Esophagus (tissue), 2 donors: Measurements from ENCODE around the gene C10orf67. TPM values are rescaled to one million over a fixed set of nuclear protein-coding genes. Genes with fewer than 3 reads are reported as not detected.
"Not testable (repeated sequence)": the region's sequence is repeated elsewhere in the genome, so short reads cannot be mapped to it uniquely, and the experiment has no call there.

Source experiments
- H3K27ac ChIP-seq, 2 donors: one replicate each; pipeline ENCODE4 v1.5.1; 2013; ENCODE audit warnings: low read depth in 2 of 2, mild to moderate bottlenecking in 2 of 2, inconsistent platforms in 1 of 2, low read length in 1 of 2, moderate library complexity in 1 of 2
- H3K27me3 ChIP-seq, 2 donors: one replicate each; pipeline ENCODE4 v1.6.1; 2013; ENCODE audit warnings: low read length in 2 of 2, control low read depth in 1 of 2, mild to moderate bottlenecking in 1 of 2; ENCODE audit not compliant: insufficient read depth in 2 of 2, control insufficient read depth in 1 of 2
- H3K36me3 ChIP-seq, 2 donors: one replicate each; pipeline ENCODE4 v1.6.1; 2013; ENCODE audit warnings: low read length in 1 of 2; ENCODE audit not compliant: control insufficient read depth in 2 of 2, insufficient read depth in 2 of 2
- H3K4me1 ChIP-seq, 2 donors: one replicate each; pipeline ENCODE4 v1.6.1; 2013; ENCODE audit warnings: low read length in 1 of 2; ENCODE audit not compliant: control insufficient read depth in 2 of 2, insufficient read depth in 2 of 2
- H3K4me3 ChIP-seq, 2 donors: one replicate each; pipeline ENCODE4 v1.5.1; 2013; ENCODE audit warnings: low read length in 2 of 2, mild to moderate bottlenecking in 2 of 2, low read depth in 1 of 2, moderate library complexity in 1 of 2
- H3K9me3 ChIP-seq, 2 donors: one replicate each; pipeline ENCODE4 v1.6.1; 2013; ENCODE audit warnings: mild to moderate bottlenecking in 2 of 2, low read depth in 1 of 2, low read length in 1 of 2, moderate library complexity in 1 of 2; ENCODE audit not compliant: control insufficient read depth in 2 of 2, insufficient read depth in 1 of 2
- WGBS, 2 donors: extraction: QIAGEN DNeasy Blood & Tissue Kit; methylation state at CpG; one replicate each; pipeline ENCODE4 v1.1.7; 2013; 5-methylcytosine and 5-hydroxymethylcytosine counted together
- polyA plus RNA-seq, 2 donors: library from polyadenylated mRNA; stranded (reverse); fragments of 200-250 nt; gene quantifications; one replicate each; pipeline ENCODE4 v1.2.3, GENCODE V29; 2013
- donor health status: healthy with polysubstance abuse.
- donor health status: Bipolar disorder and iron deficiency.

The C10orf67 gene
- polyA plus RNA-seq, 2 donors = 0.04 to 0.08 TPM

DNA sequence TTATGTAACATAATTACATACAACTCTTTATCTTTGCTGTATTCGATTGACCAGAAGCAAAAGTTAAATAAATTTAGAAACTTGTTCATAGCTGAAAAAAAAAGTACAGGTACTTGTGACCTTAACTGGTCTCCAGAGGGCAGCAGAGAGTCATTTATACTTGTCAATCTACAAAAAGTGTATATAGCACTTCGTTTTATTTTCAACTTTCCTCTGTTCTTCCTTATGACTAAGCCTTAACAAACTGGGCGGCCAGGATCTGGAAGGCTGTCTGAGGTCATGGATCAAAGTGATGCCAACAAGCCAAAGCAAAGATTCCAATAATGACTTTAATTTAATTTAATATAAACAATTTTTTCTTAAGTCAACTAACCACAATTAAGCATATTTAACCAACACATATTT, 29.8 kb downstream of the C10orf67 start:
- WGBS, 2 donors = 2 to 4% methylated on average over 3 of the region's 3 CpGs
- H3K36me3 ChIP-seq = no peaks in the 10 kb centered on the region
- no peaks in the 10 kb centered on the region for H3K27me3 ChIP-seq
- no peak overlapping the region for H3K4me3 ChIP-seq
- H3K27ac ChIP-seq = no peak overlapping the region
- H3K9me3 ChIP-seq = peaks cover 0 to 9% of the 10 kb centered on the region in 2 donors
- no peaks in the 10 kb centered on the region for H3K4me1 ChIP-seq

DNA sequence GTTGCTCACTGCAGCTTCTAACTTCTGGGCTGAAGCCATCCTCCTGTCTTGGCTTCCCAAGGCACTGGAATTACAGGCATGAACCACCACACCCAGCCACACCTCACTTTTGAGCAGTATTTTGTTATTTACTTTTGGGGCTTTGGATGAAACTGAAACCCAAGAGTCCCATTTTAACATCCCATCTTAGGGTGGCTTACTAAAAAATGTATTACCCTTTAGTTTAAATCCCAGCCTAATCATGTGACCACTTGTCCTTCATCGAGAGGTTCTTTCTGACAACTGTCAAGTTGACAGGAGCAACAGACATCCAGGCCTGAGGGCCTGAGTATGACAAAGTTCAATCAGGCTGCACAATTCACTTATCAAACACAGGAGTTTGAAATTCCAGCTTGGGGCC, 33.6 kb downstream of the C10orf67 start:
- H3K27me3 ChIP-seq = no peaks in the 10 kb centered on the region
- no peaks in the 10 kb centered on the region for H3K4me1 ChIP-seq
- H3K9me3 ChIP-seq = no peaks in the 10 kb centered on the region
- no peak overlapping the region for H3K4me3 ChIP-seq
- H3K27ac ChIP-seq = no peak overlapping the region
- no peaks in the 10 kb centered on the region for H3K36me3 ChIP-seq
- WGBS, 2 donors = 78 to 82% methylated on average over 1 of the region's 1 CpG

DNA sequence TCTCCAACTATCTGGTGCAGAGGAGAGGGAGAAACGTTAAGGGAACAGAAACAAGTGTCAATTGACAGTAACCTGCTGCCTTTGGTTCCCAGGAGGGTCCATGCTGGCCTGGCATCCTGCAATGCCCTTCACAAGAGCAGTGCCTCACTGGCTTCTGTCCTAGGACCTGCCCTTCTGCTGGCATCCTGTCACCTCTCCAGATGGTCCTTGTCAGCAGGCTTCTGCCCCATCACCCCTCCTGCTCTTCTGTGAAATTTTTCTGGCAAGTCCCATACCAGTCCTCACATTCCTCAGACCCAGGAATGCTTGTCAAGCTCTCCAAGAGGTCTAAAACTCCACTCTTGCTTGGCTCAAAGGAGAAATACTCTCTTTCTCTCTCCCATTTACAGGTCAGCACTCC, 34.2 kb downstream of the C10orf67 start:
- Histone ChIP-seq H3K27ac (no peak overlapping the region), H3K9me3 (no peaks in the 10 kb centered on the region), H3K4me3 (no peak overlapping the region), H3K36me3 (no peaks in the 10 kb centered on the region), H3K4me1 (no peaks in the 10 kb centered on the region), H3K27me3 (no peaks in the 10 kb centered on the region)
- WGBS, 2 donors = 18 to 21% methylated on average over 1 of the region's 1 CpG

DNA sequence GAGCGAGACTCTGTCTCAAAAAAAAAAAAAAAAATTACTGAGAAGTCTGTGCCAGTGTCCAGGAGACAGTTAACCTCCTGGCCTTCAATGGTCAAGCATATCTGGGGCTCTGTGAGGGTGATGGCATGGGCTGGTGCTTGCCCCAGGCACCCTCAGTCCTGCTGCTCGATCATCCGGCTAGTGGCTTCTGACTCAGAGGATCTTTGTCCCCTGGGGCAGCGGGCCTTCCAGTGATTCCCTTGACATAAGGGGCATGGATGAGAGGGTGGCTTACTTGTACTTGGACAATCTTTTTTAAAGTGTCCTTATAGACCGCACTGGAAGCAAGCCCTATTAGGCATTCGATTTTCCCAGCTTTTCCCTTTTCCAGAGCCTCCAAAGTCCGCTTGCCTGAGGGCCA, 44.6 kb downstream of the C10orf67 start:
- H3K36me3 ChIP-seq, H3K27me3 ChIP-seq, H3K4me3 ChIP-seq, H3K4me1 ChIP-seq, H3K9me3 ChIP-seq, H3K27ac ChIP-seq: not testable (repeated sequence)
- 83 to 90% methylated on average over 7 of the region's 7 CpGs for WGBS, 2 donors

DNA sequence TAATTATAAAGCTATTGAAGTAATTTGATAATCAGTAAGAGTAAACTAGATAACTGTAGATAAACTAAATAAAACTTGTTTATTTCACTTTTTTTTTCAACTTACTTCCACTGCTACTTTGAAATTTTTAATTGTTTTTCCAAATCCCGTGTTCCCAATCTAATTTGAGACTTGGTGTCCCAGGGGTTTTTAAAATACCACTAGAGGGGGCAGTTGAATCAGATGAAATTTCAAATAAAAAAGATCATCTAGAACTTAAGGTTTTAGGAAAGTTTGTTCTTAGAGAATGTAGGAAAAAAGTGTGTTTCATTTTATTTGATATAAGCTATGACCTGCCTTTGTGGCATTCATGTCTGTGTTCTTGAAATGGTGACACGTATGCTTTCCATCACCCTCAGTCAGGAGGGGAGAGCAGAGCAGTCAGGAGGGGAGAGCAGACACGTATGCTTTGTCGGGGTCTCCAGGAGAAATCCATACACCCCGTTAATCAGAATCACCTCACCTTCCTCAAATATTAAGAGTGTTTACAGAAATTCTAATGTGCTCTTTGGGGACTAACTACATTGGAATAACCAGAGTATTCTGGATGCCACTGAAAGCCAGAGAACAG, 49.9 kb downstream of the C10orf67 start:
- Histone ChIP-seq H3K36me3 (no peaks in the 10 kb centered on the region), H3K4me3 (no peak overlapping the region), H3K27me3 (peaks cover 0 to 2% of the 10 kb centered on the region in 2 donors), H3K9me3 (no peaks in the 10 kb centered on the region), H3K4me1 (no peaks in the 10 kb centered on the region), H3K27ac (no peak overlapping the region)
- WGBS, 2 donors = 48 to 56% methylated on average over 5 of the region's 5 CpGs

DNA sequence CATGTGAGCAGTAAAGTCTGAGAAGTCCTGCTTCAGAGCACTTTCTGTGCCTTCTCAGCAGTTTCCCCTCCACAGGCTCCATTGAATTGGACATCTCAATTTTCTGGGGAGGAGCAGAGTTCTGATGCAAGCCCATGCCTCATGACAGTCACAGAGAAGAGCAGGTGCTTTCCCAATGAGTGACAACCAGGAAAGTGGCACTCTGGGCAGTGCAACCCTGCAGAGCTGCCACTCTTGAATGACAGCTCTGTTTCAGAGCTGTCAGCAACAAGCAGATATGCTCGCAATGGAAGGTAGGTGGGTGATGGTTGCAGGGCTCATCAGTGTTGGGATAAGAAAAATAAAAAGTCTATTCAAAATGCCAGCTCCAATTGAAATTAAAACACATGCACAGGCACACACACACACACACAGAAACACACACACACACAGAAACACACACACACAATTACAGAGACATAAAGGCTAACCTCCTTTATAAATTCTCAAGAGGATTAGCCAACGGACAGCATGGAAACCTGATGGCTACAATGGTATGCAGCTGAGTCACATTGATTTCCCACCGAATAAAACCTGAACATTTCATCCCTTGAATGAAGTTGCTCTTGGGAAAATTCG, 50.5 kb downstream of the C10orf67 start:
- H3K4me3 ChIP-seq = no peak overlapping the region
- WGBS, 2 donors = 54 to 60% methylated on average over 4 of the region's 4 CpGs
- no peaks in the 10 kb centered on the region for H3K4me1 ChIP-seq
- H3K36me3 ChIP-seq = no peaks in the 10 kb centered on the region
- H3K9me3 ChIP-seq = no peaks in the 10 kb centered on the region
- peaks cover 0 to 2% of the 10 kb centered on the region in 2 donors for H3K27me3 ChIP-seq
- no peak overlapping the region for H3K27ac ChIP-seq

DNA sequence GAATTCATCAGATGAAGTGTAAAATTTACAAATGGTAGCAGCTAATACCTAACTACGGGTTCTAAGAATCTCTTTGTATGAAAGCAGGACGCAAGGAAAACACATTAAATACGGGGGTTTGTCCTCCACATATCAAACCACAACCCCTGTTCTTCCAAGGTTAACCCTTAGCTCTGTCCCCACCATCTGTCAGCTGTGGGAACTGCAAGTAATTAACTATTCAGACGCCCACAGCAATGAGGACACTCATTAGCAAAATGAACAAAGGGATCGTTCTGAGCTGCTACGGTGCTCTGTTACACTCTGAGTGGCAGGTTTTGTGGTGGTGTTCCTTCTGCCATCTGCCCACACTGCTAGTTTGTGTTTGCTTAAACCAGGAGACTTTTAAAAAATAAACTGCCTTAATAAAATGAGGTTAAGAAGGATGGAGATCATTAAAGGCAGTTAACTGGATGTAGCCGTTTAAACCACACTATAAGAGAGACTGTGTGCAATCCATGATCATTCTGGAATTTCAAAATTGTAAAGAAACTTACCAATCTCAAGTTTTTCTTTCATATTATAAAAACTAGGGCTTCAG, 51.4 kb downstream of the C10orf67 start:
- H3K4me3 ChIP-seq = no peak overlapping the region
- no peak overlapping the region for H3K27ac ChIP-seq
- 10 to 19% methylated on average over 7 of the region's 7 CpGs for WGBS, 2 donors
- H3K9me3 ChIP-seq = no peaks in the 10 kb centered on the region
- H3K27me3 ChIP-seq = peaks cover 0 to 2% of the 10 kb centered on the region in 2 donors
- H3K36me3 ChIP-seq = no peaks in the 10 kb centered on the region
- no peaks in the 10 kb centered on the region for H3K4me1 ChIP-seq

DNA sequence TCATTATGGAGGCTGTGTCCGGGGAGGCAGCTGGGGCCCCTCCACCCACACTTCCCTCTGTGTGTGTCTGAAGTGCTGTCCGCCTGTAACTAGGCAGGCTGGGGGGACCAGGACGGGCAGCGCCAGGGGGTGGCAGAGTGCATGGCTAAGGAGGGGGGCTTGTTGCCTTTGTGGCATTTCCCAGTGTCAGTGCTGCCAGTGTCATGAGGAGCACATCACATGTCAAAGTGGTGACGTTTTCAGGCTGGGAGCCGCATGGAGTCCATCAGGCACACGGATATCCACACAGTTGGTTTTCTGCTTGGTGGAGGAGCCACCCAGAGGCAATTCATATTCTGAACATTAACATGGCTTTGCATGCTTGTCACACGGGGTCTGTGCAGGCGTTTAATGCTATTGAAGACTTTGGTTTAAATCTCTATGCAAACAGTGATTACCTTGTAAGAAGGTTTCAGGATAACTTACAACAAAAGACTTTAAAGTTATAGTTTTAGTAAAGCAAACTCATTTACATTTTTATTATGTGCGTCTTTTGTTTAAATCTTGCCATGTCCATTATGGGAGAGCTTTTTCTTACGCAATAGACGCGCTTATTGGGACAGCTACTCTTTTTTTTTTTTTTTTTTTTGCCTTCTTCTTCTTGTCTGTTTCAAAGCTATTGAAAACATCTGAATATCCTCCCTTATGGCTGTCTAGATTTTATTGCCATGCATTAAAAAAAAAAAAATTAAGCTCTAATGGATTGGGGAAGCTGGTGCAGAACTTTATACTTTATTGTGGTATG, 52.9 kb downstream of the C10orf67 start:
- peaks cover 0 to 2% of the 10 kb centered on the region in 2 donors for H3K27me3 ChIP-seq
- no peak overlapping the region for H3K27ac ChIP-seq
- no peaks in the 10 kb centered on the region for H3K4me1 ChIP-seq
- no peaks in the 10 kb centered on the region for H3K9me3 ChIP-seq
- H3K4me3 ChIP-seq = no peak overlapping the region
- 44 to 50% methylated on average over 13 of the region's 13 CpGs for WGBS, 2 donors
- no peaks in the 10 kb centered on the region for H3K36me3 ChIP-seq

DNA sequence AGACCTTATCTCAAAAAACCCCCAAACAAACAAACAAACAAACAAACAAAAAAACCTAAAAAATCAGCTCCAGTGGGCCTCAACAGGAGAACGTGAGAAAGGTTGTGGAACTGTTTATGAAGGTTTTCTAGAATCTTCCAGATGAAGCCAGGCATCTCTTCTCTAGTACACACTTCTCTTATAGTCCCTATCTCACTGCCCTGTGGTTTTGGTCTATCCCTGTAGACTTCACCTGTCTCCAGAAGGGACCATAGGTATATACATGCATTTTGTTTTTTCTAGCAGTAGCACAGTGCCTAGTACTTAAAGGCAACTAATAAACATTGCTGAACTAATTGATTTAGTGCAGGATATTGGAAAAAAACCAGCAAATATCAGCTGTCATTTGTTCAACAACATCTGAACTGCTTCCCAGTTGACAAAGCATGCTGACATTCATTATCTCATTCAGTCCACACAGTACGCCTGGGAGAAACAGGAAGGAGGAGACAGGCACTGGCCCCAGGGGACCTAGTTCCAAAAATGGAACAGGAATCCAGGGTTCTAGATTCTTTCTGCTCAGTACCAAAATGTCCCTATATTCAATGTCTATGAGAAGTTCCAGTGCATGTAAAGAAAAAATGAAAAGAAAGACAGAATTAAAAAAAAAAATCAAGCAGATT, 59.8 kb downstream of the C10orf67 start:
- H3K36me3 ChIP-seq = no peaks in the 10 kb centered on the region
- WGBS, 2 donors = 29 to 41% methylated on average over 2 of the region's 2 CpGs
- no peaks in the 10 kb centered on the region for H3K27me3 ChIP-seq
- H3K27ac ChIP-seq = no peak overlapping the region
- H3K4me3 ChIP-seq = no peak overlapping the region
- H3K9me3 ChIP-seq = no peaks in the 10 kb centered on the region
- no peaks in the 10 kb centered on the region for H3K4me1 ChIP-seq
